NCI-H2196 (cell line): ENCODE data around the gene PPCDC.
A peak's percentile ranks its signal among the peaks of the same experiment; 100 is the strongest.

Experiments used
- DNase-seq: peaks from one replicate; lab custom pipeline; 2025; ENCODE audit not compliant: unreplicated experiment; lab: John Stamatoyannopoulos, UW

PPCDC gene

DNA sequence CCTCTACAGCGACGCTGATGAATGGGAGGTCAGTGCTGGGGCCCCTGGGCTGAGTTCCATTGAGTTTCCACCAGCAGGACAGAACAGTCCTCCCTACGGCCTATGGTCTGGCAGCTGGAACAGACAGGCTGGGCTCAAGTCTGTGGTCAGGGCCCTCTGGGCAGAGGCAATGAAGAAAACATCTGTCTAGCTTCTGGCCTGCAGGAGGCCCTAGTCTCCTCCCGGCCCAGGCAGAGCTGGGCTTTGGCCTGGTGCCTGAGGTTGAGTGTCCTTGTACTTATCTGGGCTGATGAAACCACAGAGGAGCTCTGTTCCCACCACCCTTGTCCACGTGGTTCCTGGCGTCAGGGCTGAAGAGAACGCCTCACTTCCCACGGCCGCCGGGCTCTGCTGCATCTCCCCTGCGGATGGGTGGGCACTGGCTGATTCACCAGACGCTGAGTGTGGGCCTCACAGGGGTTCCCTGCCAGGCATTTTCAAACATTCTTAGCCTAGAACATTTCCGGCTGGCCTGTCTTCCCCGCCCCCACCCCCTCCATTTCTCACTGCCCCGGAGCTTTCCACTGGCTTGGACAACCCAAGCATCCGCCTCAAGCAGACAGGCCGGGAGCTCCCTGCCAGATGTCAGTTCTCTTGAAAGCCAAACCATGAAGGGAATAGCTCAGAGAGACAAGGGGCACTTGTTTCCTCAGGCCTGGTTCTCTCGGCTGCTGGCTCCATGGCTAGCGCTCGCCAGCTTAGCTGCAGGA, 20.3 kb downstream of the PPCDC start:
- DNase-seq: peak; percentile 83

GRCh38 chr15:75044258-75044878, 21.0 kb downstream of the PPCDC start:
- no peak for DNase-seq

DNA sequence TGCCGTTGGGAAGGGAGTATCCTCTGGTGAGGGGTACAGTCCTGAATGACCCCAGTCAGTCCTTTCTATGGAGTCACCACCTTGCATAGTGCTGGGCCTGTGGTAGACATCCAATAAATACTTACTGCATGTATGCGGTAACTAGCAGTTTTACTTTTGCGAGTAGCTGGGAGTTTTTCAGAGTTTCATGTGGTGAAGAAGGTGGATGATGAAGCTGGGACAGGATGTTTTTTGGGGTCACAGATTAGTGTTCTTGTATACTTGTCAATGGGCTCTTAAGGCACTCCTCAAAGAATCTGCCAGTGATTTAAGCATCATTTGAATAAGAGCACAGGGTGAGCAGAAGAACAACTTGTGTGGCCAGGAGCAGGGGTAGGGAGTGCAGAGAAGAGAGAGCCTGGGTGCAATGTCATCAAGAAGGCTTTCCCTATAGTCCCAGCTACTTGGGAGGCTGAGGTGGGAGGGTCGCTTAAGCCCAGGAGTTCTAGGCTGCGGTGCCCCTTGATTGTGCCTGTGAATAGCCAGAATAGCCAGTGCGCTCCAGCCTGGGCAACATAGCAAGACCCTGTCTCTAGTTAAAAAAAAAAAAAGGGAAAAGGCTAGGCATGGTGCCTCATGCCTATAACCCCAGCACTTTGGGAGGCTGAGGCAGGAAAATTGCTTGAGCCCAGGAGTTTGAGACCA, 22.1 kb downstream of the PPCDC start:
- DNase-seq: no peak

DNA sequence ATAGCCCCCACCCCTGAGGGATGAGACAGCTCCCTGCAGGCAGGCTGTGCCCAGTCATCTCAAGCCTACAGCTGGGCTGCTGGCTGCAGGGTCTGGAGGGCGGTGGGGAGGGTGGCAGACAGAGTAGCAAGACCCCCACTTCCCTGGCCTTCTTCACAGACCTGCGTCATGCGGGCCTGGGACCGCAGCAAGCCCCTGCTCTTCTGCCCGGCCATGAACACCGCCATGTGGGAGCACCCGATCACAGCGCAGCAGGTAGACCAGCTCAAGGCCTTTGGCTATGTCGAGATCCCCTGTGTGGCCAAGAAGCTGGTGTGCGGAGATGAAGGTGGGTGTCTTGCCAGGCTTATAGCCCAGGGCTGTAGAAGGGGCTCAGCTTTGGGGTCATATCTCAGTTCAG, 25.0 kb downstream of the PPCDC start:
- no peak for DNase-seq

DNA sequence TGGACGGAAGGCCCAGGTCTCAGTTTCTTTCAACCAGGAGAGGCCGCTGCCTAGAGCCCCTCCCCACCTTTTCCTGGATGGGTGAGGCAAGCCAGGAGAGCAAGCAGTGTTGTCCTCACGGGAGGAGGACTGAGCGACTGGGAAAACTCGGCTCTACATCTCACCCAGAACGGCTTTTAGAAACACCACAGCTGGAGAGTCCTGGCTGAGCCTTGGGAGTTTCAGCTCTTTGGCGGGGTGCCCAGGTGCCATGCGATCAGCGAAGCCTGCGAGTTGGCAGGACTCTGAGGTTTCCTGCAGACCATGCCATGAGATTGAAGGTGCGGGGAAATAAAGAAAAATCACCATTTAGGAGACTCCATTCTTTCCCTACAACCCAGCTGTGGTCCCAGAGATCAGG, 26.0 kb downstream of the PPCDC start:
- DNase-seq: peak; percentile 69

GRCh38 chr15:75050283-75050682, 26.9 kb downstream of the PPCDC start:
- no peak for DNase-seq

DNA sequence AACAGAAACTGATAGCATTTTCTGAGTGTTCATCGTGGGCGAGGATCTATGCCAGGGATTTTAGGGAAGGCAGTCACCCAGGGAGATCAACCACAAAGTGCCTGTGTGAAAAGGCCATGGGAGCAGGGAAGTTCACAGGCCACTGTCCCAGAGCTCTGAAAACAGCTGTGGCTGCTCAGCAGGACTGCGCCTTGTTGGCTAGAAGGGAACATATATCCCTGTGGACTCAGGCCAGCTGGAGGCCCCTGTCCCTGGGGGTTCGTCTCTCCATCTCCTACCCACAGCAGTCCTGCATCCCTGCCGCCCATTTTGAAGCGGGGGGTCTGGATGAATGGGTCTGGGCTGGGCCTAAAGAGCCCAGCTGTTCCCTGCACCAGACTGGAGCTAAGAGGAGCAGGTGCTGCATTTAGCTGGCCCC, 27.8 kb downstream of the PPCDC start:
- no peak for DNase-seq

DNA sequence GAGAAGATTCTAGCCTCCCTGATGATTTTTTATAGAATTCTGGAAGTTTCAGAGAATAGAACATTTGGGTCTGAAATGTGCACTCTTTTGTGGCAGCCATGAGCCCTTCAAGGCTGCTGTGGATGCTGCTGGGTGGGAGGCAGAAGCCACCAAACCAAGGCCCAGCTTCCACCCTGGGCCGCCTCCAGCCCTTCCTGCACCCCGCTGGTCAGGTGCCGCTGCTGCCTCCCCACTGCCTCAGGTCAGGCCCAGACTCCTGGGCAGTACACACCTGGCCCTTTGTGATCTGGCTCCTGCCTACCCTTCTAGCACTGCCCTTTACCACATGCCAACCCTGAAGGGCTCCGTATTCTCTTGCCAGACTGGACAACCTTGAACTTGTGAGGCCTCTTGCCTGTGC, 28.3 kb downstream of the PPCDC start:
- DNase-seq: no peak

DNA sequence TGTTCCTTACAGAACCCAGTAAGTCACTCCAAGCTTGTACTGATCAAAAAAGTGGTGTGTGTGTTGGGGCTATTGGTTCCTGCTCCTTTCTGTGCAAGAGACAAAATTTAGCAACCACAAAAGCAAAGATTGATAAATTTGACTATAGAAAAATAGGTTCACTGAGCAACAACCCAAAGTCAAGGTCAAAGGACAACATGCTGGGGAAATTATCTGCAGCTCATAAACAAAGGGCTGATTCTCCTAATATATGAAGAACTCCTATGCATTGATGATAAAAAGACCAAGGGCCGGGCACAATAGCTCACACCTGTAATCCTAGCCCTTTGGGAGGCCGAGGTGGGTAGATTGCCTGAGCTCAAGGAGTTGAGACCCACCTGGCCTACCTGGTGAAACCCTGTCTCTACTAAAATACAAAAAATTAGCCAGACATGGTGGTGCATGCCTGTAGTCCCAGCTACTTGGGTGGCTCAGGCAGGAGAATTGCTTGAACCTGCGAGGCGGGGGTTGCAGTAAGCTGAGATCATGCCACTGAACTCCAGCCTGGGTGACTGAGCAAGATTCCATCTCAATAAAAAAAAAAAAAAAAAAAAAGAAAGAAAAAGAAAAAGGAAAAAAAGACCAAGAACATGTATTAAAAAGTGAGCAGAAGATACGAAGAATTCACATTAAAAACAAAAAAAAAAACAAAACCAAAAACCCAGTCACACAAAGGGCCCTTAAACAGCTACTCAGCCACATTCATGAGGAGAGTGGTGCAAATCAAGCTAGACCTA, 29.8 kb downstream of the PPCDC start:
- no peak for DNase-seq

DNA sequence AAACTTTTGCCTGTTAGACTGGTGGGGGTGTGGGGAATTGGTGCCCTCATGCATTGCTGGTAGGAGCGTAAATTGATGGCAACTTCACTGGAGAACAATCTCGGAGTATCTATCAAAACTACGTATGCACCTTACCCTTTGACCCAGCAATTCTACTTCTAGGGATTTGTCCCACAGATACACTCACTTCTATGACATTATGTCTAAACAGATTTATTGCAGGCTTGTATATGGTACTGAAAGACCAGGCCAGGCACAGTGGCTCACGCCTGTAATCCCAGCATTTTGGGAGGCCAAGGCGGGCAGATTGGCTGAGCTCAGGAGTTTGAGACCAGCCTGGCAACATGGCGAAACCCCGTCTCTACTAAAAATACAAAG, 30.3 kb downstream of the PPCDC start:
- DNase-seq: no peak

DNA sequence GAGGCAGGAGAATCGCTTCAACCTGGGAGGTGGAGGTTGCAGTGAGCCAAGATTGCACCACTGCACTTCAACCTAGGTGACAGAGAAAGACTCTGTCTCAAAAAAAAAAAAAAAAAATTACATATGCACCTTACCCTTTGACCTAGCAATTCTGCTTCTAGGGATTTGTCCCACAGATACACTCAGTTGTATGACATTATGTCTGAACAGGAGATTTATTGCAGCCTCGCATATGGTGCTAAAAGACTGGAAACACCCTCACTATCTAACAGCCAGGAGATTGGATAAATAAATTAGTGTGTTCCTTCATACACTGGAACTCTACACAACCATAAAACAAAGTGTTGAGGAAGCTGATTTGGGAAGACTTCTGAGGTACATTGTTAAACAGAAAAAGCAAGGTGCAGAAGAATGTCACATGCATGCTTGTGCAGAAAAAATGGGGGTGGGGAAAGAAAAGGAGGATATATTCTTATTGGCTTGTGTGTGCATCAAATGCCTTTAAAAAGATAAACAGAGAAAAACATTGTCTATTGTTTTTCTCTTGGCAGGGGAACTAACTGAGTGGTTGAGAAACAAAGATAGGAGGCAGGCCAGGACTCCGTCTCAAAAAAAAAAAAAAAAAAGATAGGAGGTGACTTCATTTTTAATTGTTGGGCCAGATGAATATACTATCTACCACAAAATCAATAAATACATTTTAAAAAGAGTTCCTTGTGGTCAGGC, 30.9 kb downstream of the PPCDC start:
- no peak for DNase-seq

DNA sequence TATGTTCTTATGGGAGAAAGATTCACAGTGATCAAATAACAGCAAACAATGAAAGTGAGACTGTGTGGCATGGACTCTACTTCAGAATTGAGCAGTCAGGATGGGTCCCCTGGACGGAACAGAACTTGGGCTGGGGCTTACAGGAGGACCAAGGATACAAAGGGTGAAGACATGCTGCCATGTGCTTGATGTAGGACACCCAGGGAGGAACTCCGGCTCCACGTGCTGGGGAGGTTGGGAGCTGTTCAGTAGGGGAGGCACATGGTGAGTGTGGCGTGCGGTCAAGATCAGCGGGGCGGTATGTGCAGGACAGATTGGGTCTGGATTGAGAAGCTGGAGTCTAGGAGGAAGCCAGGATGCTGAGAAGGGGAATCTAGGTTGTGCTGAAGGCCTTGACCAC, 32.6 kb downstream of the PPCDC start:
- no peak for DNase-seq

- no peak for DNase-seq
Observed at GRCh38 chr15:75058127-75058905, 34.9 kb downstream of the PPCDC start.

DNA sequence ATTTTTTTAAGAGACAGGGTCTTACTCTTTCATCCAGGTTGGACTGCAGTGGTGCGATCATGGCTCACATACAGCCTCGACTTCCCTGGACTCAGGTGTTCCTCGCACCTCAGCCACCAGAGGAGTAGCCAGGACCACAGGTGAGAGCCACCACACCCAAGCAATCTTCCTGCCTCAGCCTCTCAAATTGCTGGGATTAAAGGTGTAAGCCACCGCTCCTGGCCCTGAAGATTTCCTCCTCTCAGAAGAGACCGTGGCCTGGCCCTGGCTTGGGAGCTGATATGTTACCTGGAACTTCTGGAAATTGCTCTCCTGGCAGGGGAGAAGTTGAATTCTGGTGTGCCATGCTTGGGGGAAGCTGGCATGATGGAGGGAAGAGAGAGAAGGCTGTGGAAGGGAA, 36.2 kb downstream of the PPCDC start:
- DNase-seq: no peak

GRCh38 chr15:75061272-75061671, 37.9 kb downstream of the PPCDC start:
- no peak for DNase-seq

DNA sequence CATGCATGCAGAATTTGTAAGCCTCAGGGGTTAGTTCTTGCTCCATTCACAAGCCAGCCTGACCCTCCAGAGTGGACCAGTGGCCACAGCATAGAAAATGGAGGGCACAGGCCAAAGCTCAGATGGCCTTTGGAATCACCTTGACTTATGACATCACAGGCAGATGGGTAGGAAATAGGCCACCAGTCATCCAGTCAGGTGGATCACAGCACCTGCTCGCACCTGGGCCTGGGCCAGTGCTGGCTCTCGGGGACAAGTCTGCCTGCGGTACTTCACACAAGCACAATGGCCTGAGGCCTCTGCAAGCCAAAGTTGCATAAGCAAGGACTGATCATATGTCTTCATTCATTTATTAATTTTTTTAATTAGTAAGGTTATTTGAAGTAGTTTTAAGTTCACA, 39.3 kb downstream of the PPCDC start:
- DNase-seq: peak; percentile 20

- DNase-seq: peak; percentile 20
Observed at GRCh38 chr15:75063338-75063737, 39.9 kb downstream of the PPCDC start.

- DNase-seq: no peak
Observed at GRCh38 chr15:75063889-75064288, 40.5 kb downstream of the PPCDC start.

DNA sequence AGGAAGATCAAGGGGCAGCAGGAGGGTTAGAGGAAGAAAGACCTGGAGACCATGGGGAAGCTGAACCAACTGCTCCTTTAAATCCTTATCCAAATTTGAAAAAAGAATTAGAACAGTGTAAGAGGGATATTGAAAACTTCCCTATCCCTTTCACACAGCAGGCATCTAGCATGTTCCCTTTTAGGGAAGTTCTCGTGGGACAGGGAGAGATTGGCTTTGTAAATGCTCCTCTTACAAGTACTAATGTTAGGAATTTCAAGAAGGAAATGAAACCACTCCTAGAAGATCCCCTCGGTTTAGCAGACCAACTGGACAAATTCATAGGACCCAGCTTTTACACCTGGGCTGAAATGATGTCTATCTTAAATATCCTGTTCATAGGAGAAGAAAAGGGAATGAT, 41.5 kb downstream of the PPCDC start:
- no peak for DNase-seq

GRCh38 chr15:75065467-75065850, 42.1 kb downstream of the PPCDC start:
- no peak for DNase-seq
